HL-60 (cell line): ENCODE measurements around the gene DLL3.

Experiments
- DNase-seq, 2 experiments: peaks; one replicate each; pipeline ENCODE4 v3.0.0-alpha.2; 2010 to 2020; ENCODE audit warnings: low read depth in 1 of 2, low spot score in 1 of 2
- H3K27ac ChIP-seq: fragments of 250-450 bp; sonication (Bioruptor Pico); replicated peaks from 2 replicates; pipeline ENCODE4 v1.5.1; 2020; ENCODE audit warnings: mild to moderate bottlenecking, moderate library complexity
- H3K27me3 ChIP-seq: fragments of 250-450 bp; sonication (Bioruptor Pico); 2 replicates; pipeline ENCODE4 v1.5.1; 2021; ENCODE audit warnings: mild to moderate bottlenecking, moderate library complexity; ENCODE audit not compliant: insufficient read depth, poor library complexity, severe bottlenecking
- H3K4me3 ChIP-seq: replicated peaks from 2 replicates; pipeline ENCODE4 v1.5.1; 2011; ENCODE audit warnings: mild to moderate bottlenecking, control low read depth, low read length; ENCODE audit not compliant: insufficient read depth
- GABPA ChIP-seq: IDR thresholded peaks from 2 replicates; pipeline ENCODE4 v1.6.1; 2012; ENCODE audit warnings: low read depth
- POLR2AphosphoS5 ChIP-seq: IDR thresholded peaks from 2 replicates; pipeline ENCODE4 v1.6.1; 2012; ENCODE audit warnings: low read depth
- SPI1 ChIP-seq: IDR thresholded peaks from 2 replicates; pipeline ENCODE4 v1.6.1; 2012; ENCODE audit warnings: low read depth, mild to moderate bottlenecking, borderline replicate concordance
- TF ChIP-seq, protein P1 (sequence below): IDR thresholded peaks from 2 replicates; pipeline ENCODE4 v1.6.1; 2012; ENCODE audit warnings: low read depth; ENCODE audit not compliant: insufficient replicate concordance
- TF ChIP-seq, protein P2 (sequence below): IDR thresholded peaks from one replicate; pipeline ENCODE4 v1.5.1; 2011; ENCODE audit warnings: low read length, control low read depth, inconsistent platforms; ENCODE audit not compliant: insufficient read depth

Gene DLL3

DNA sequence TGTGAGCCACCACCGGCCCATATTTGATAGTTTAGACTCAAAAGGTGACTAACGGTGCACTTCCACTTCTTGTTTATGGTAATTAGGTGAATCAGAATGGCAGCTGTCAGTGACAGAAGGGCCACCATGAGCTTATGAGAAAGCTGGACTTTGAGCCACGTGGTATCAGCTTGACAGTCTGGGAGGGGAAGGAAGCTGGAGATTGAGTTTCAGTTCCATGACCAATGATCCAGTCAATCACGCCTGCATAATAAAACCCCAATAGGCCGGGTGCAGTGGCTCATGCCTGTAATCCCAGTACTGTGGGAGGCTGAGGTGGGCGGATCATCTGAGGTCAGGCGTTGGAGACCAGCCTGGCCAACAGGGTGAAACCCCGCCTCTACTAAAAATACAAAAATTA, 25.7 kb downstream of the DLL3 start:
- TF ChIP-seq GABPA (no peak), SPI1 (no peak), POLR2AphosphoS5 (no peak)
- TF ChIP-seq, protein P1, sequence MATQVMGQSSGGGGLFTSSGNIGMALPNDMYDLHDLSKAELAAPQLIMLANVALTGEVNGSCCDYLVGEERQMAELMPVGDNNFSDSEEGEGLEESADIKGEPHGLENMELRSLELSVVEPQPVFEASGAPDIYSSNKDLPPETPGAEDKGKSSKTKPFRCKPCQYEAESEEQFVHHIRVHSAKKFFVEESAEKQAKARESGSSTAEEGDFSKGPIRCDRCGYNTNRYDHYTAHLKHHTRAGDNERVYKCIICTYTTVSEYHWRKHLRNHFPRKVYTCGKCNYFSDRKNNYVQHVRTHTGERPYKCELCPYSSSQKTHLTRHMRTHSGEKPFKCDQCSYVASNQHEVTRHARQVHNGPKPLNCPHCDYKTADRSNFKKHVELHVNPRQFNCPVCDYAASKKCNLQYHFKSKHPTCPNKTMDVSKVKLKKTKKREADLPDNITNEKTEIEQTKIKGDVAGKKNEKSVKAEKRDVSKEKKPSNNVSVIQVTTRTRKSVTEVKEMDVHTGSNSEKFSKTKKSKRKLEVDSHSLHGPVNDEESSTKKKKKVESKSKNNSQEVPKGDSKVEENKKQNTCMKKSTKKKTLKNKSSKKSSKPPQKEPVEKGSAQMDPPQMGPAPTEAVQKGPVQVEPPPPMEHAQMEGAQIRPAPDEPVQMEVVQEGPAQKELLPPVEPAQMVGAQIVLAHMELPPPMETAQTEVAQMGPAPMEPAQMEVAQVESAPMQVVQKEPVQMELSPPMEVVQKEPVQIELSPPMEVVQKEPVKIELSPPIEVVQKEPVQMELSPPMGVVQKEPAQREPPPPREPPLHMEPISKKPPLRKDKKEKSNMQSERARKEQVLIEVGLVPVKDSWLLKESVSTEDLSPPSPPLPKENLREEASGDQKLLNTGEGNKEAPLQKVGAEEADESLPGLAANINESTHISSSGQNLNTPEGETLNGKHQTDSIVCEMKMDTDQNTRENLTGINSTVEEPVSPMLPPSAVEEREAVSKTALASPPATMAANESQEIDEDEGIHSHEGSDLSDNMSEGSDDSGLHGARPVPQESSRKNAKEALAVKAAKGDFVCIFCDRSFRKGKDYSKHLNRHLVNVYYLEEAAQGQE: no peak
- TF ChIP-seq, protein P2, sequence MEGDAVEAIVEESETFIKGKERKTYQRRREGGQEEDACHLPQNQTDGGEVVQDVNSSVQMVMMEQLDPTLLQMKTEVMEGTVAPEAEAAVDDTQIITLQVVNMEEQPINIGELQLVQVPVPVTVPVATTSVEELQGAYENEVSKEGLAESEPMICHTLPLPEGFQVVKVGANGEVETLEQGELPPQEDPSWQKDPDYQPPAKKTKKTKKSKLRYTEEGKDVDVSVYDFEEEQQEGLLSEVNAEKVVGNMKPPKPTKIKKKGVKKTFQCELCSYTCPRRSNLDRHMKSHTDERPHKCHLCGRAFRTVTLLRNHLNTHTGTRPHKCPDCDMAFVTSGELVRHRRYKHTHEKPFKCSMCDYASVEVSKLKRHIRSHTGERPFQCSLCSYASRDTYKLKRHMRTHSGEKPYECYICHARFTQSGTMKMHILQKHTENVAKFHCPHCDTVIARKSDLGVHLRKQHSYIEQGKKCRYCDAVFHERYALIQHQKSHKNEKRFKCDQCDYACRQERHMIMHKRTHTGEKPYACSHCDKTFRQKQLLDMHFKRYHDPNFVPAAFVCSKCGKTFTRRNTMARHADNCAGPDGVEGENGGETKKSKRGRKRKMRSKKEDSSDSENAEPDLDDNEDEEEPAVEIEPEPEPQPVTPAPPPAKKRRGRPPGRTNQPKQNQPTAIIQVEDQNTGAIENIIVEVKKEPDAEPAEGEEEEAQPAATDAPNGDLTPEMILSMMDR: no peak
- no peaks in the 10 kb centered on the region for H3K27me3 ChIP-seq
- no peak for DNase-seq
- H3K4me3 ChIP-seq: no peak overlapping the region
- H3K27ac ChIP-seq: no peak overlapping the region

DNA sequence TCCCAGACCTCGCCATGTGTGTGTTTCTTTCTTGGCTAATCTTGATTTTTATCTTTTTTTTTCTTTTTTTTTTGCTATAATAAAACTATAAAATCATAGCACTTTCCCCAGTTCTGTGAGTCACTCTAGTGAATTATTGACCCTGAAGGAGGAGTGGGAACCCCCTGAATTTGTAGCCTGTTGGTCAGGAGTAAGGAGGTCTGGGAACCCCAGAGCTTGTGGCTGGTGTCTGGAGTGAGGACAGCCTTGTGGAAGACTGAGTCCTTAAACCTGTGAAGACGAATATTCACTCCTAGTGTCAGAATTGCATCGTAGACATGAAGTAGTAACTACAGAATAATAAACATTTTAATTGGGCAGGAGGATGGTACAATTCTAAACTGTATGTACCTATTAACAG, 26.5 kb downstream of the DLL3 start:
- TF ChIP-seq GABPA: no peak
- TF ChIP-seq, protein P1: no peak
- TF ChIP-seq, protein P2: no peak
- DNase-seq: no peak
- no peak overlapping the region for H3K27ac ChIP-seq
- no peak overlapping the region for H3K4me3 ChIP-seq
- H3K27me3 ChIP-seq: no peaks in the 10 kb centered on the region

DNA sequence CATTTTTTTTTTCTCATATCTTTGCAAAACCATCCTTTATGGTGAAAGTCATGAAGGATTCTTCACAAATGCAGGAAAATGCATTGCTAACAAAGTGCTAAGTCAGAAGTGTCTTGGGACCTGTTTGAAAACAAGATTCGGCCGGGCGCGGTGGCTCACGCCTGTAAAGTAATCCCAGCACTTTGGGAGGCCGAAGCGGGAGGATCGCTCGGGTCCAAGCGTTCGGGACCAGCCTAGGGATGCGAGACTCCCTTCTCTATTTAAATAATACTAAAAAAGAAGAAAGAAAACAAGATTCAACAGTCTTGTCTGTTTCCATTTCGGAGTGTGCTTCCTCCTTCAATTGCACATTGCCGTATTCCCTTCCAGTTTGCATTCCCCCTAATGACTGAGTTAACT, 33.1 kb downstream of the DLL3 start:
- TF ChIP-seq, protein P2: no peak
- no peak for TF ChIP-seq GABPA
- no peak for TF ChIP-seq POLR2AphosphoS5
- TF ChIP-seq, protein P1: no peak
- no peak for TF ChIP-seq SPI1
- peak overlapping the region; percentile 68 for H3K27ac ChIP-seq
- peak overlapping the region; percentile 88 for H3K4me3 ChIP-seq
- DNase-seq: no peak
- H3K27me3 ChIP-seq: no peaks in the 10 kb centered on the region
